GM18517 (cell line): Measurements from ENCODE around the gene AARS2.
"Not testable (repeated sequence)": the region's sequence is repeated elsewhere in the genome, so short reads cannot be mapped to it uniquely, and the experiment has no call there.

Experiments
- ATAC-seq: cut with Tn5 transposase; IDR thresholded peaks from one replicate; pipeline ENCODE4 v1.9.1; 2021; ENCODE audit warnings: mild to moderate bottlenecking, moderate library complexity; ENCODE audit not compliant: unreplicated experiment

AARS2 gene

GRCh38 chr6:44332585-44332984, 19.4 kb upstream of the AARS2 start:
- no peak for ATAC-seq

DNA sequence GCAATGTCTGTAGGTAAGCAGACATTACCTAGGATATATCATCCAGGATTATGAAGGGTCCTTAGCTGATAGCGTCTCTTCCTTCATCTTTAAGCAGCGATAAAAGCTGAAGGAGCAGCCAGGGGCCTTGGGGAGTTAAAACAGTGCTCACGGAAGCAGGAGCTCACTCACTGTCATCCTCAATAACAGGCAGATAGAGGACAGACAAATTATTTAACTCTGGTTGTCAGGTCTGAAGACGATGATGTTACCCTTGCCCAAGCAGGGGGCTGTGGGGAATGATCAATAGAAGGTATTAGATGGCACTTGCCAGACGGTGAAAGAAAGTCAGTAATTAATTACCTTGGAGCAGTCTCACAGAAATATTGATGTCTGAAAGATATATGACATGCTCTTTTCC, 16.7 kb upstream of the AARS2 start:
- no peak for ATAC-seq

DNA sequence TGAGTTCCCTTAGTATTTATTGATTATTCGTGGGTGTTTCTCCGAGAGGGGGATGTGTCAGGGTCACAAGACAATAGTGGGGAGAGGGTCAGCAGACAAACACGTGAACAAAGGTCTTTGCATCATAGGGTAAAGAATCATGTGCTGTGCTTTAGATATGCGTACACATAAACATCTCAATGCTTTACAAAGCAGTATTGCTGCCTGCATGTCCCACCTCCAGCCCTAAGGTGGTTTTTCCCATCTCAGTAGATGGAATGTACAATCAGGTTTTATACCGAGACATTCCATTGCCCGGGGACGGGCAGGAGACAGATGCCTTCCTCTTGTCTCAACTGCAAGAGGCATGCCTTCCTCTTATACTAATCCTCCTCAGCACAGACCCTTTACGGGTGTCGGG, 15.1 kb upstream of the AARS2 start:
- ATAC-seq: not testable (repeated sequence)

DNA sequence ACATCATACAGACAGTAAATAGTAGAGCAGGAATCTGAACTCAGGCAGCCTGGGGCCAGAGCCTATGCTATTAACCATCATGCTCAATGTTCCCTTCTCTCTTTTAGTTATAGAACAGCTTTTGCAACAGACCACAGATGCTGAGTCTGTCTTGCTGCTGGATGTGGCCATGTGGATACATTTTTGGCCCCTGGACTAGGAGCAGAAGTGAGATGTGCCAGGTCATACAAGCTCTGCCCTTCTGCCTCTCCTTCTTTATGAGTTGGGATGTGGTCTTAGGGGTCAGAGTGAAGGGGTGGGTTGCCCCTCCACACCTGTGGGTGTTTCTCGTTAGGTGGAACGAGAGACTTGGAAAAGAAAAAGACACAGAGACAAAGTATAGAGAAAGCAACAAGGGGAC, 14.6 kb upstream of the AARS2 start:
- ATAC-seq: no peak

GRCh38 chr6:44327096-44327495, 13.9 kb upstream of the AARS2 start:
- no peak for ATAC-seq

GRCh38 chr6:44321210-44321609, 8.1 kb upstream of the AARS2 start:
- ATAC-seq: no peak

DNA sequence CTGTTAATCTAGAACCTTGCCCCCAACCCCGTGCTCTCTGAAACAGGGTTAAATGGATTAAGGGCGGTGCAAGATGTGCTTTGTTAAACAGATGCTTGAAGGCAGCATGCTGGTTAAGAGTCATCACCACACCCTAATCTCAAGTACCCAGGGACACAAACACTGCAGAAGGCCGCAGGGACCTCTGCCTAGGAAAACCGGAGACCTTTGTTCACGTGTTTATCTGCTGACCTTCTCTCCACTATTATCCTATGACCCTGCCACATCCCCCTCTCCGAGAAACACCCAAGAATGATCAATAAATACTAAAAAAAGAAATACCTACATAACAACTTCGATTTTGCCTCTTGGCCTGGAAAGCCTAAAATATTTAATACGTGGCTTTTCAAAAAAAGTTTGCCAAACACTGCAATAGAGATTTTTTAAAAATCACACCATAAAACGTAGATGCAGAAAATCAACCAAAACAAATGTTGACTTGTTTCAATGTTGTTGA, 4.0 kb upstream of the AARS2 start:
- ATAC-seq: not testable (repeated sequence)

DNA sequence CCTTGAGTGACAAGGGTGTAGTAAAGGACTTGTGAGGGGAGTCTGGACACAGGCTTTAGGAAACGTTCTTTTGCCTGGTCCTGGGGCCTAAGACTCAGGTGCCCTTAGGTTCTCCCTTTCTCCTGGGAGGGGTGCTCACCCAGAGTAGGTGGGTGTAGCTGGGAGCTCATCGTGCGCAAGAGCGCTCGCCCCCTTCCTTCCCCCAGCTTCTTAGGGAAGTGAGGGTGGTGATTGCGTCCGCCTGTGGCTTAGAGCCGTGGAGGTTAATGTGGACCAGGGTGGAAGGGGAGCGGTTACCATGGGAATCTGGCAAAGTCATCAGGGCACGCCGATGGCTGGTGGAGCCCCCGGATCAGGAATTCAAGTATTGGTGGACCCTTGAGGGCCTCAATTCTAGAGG, 3.3 kb upstream of the AARS2 start:
- no peak for ATAC-seq

DNA sequence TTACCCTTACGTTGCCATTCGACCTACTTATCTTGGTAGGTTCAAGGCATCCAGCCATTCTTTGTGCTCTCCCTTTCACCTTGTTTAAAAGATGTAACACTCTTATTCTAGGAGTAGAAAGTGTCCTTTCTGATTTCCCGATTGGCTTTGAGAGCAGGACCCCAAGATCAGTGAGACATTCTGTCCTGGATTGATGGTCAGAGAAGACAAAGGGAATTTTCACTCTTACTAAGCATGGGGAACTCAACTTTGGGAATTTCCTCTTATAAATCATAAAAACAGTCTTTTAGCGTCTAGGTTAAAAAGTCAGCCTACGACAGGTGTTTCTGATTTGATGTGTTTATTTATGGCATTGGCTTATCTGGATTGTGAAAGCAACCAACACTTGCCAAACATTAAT, 2.8 kb upstream of the AARS2 start:
- no peak for ATAC-seq

GRCh38 chr6:44315516-44315915, 2.4 kb upstream of the AARS2 start:
- ATAC-seq: no peak

DNA sequence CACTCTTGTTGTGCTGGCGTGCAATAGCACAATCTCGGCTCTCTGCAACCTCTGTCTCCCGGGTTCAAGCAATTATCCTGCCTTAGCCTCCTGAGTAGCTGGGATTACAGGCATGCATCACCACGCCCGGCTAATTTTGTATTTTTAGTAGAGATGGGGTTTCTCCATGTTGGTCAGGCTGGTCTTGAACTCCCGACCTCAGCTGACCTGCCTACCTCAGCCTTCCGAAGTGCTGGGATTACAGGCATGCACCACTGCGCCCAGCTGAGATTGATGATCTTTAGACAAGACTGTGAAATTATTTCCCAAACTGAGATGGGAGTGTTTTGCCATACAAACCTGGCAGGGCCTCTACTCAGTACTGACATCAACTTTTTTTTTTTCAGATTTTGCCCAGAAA, 1.5 kb upstream of the AARS2 start:
- ATAC-seq: not testable (repeated sequence)

- ATAC-seq: no peak
These were observed 1.4 kb downstream of the AARS2 start for GRCh38 chr6:44311767-44312166.

DNA sequence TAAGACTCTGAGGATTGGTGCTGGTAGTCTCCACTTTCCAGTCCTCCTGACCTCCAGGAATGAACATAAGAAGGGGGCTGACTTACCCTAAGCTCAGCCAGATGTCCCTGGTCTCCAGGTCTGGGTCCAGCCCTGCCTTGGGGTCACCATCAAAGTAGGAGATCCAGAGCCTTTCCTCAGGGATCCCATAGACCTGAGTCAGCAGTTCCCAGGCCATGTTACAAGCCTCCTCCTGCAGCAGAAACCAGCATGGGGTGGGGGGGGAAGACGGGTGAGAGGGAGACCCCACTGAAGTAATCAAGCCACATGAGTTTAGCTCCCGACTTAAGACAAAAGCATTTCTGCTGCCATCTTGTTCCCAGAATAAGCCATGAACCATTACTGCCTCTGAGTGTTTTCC, 1.8 kb downstream of the AARS2 start:
- ATAC-seq: no peak

DNA sequence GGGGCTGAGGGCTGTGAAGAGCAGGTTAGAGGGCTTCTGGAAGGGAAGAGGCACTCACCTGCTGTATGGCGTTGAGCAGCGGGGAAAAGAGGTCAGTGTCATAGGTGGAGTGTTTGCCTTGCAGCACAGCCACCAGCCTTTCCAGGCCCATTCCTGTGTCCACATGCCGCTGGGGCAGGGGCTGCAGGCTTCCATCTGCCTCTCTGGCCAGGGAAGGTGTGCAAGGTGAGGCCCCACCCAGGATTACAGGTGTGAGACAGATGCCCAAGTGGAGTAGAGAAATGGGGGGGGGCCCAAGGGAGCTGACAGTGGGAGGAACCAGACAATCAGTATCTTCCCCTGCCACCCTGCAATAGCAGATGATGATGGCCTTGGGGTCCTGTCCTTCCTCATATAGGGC, 2.9 kb downstream of the AARS2 start:
- ATAC-seq: no peak

DNA sequence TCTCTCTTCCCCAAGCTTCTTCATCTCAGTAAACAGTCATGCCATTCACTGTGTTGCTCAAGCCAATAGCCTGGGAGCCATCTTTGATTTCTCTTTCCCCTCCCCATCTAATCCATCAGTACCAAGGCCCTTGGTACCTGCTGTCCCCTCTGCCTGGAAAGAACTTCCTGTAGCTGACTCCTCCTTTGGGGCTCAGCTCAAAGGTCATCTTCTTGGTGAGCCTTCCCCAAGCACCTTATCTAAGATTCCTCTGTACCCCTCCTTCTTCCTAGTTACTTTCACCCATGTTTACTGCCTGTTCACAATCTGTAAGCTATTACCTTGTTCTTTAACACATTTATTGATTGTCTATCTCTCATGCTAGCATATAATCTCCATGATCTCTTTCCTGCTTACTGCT, 3.5 kb downstream of the AARS2 start:
- ATAC-seq: no peak

GRCh38 chr6:44309092-44309491, 4.1 kb downstream of the AARS2 start:
- no peak for ATAC-seq

DNA sequence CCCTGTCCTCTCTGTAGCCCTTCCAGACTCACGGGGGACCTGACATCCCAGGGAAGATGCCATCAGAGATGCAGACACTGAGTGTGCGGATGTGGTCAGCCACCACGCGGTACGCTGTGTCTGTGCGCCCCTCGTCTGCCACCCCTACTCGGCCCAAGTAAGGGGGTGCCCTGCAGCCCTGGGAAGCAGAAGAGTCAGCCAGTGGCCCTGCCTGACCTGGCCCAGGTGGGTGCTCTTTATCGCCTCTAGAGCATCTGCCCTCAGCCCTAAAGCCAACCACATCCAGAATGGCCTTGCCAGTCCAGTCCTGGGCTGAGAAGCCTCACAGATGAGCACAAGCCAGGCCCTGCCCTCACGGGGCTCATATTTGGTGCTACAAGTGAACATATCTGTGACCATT, 5.9 kb downstream of the AARS2 start:
- ATAC-seq: no peak

GRCh38 chr6:44306710-44307109, 6.4 kb downstream of the AARS2 start:
- ATAC-seq: no peak

GRCh38 chr6:44305200-44305725, 7.9 kb downstream of the AARS2 start:
- no peak for ATAC-seq

- ATAC-seq: no peak
These were observed 8.6 kb downstream of the AARS2 start for GRCh38 chr6:44304282-44305199.

- no peak for ATAC-seq
These were observed 9.3 kb downstream of the AARS2 start for GRCh38 chr6:44303842-44304241.

- ATAC-seq: no peak
These were observed 10.3 kb downstream of the AARS2 start for GRCh38 chr6:44302856-44303255.
